Neural cell (in vitro differentiated cells): ENCODE results near the gene C14orf180. TPM values are rescaled to one million over a fixed set of nuclear protein-coding genes. Genes with fewer than 3 reads are reported as not detected.

Experiments used
- H2AFZ ChIP-seq: fragments of 200-600, 300-800 bp; sonication (generic), shearing (Covaris generic); 2 replicates; pipeline ENCODE4 v1.6.0; 2014; ENCODE audit warnings: low read depth, mild to moderate bottlenecking, antibody characterized with exemption, low read length, moderate library complexity
- H3F3A ChIP-seq: fragments of 200-600 bp; shearing (Covaris generic); 2 replicates; pipeline ENCODE4 v1.6.1; 2016; ENCODE audit warnings: mild to moderate bottlenecking, moderate library complexity, mixed read lengths, antibody characterized with exemption, low read length; ENCODE audit not compliant: insufficient read depth, poor library complexity, severe bottlenecking
- H3K27ac ChIP-seq: fragments of 200-600, 300-800 bp; sonication (generic), shearing (Covaris generic); 2 replicates; pipeline ENCODE4 v1.5.1; 2014; ENCODE audit warnings: mild to moderate bottlenecking, low read length, moderate library complexity
- H3K27me3 ChIP-seq: fragments of 300-800, 200-600 bp; sonication (generic), shearing (Covaris generic); 2 replicates; pipeline ENCODE4 v1.6.0; 2014; ENCODE audit warnings: mild to moderate bottlenecking, low read depth, low read length, moderate library complexity; ENCODE audit not compliant: insufficient read depth
- H3K36me3 ChIP-seq: fragments of 300-800, 200-600 bp; sonication (generic), shearing (Covaris generic); 2 replicates; pipeline ENCODE4 v1.5.1; 2014; ENCODE audit warnings: mild to moderate bottlenecking, antibody characterized with exemption, low read length, moderate library complexity; ENCODE audit not compliant: insufficient read depth
- H3K4me2 ChIP-seq: fragments of 300-800, 200-600 bp; sonication (generic), shearing (Covaris generic); 2 replicates; pipeline ENCODE4 v1.6.0; 2014; ENCODE audit warnings: mild to moderate bottlenecking, low read length
- H3K4me3 ChIP-seq: fragments of 300-800, 200-600 bp; sonication (generic), shearing (Covaris generic); 2 replicates; pipeline ENCODE4 v1.5.1; 2014; ENCODE audit warnings: mild to moderate bottlenecking, low read length, moderate library complexity
- H3K79me2 ChIP-seq: fragments of 200-600 bp; shearing (Covaris generic); replicated peaks from 2 replicates; pipeline ENCODE4 v1.6.0; 2014; ENCODE audit warnings: mild to moderate bottlenecking, low read length, moderate library complexity; ENCODE audit not compliant: insufficient read depth
- H3K9ac ChIP-seq: fragments of 300-800, 200-600 bp; sonication (generic), shearing (Covaris generic); 2 replicates; pipeline ENCODE4 v1.6.1; 2016; ENCODE audit warnings: mild to moderate bottlenecking, low read length, mixed read lengths
- H3K9me2 ChIP-seq: fragments of 200-600 bp; shearing (Covaris generic); 2 replicates; pipeline ENCODE4 v1.6.1; 2016; ENCODE audit warnings: mild to moderate bottlenecking, low read length, mixed read lengths; ENCODE audit not compliant: insufficient read depth
- H3K9me3 ChIP-seq: fragments of 200-600, 300-800 bp; sonication (generic), shearing (Covaris generic); 2 replicates; pipeline ENCODE4 v1.6.1; 2016; ENCODE audit warnings: mild to moderate bottlenecking, mixed run types, low read length, moderate library complexity, mixed read lengths
- H4K20me1 ChIP-seq: fragments of 200-600 bp; shearing (Covaris generic); 2 replicates; pipeline ENCODE4 v1.6.1; 2016; ENCODE audit warnings: mild to moderate bottlenecking, mixed run types; ENCODE audit not compliant: insufficient read depth
- CTCF ChIP-seq: fragments of 450-650 bp; IDR thresholded peaks from 2 replicates; pipeline ENCODE4 v1.5.1; 2014; ENCODE audit warnings: antibody characterized with exemption, mild to moderate bottlenecking, moderate library complexity; ENCODE audit not compliant: poor library complexity, severe bottlenecking
- EP300 ChIP-seq: fragments of 450-650 bp; conservative IDR thresholded peaks from 2 replicates; pipeline ENCODE4 v1.6.1; 2014; ENCODE audit warnings: antibody characterized with exemption, mild to moderate bottlenecking, moderate library complexity; ENCODE audit not compliant: poor library complexity, severe bottlenecking
- EZH2 ChIP-seq: fragments of 200-600, 300-800 bp; shearing (Covaris generic), sonication (generic); IDR thresholded peaks from 2 replicates; pipeline ENCODE4 v1.6.1; 2014; ENCODE audit warnings: antibody characterized with exemption, low read length, borderline replicate concordance, mild to moderate bottlenecking; ENCODE audit not compliant: insufficient read depth, poor library complexity, severe bottlenecking
- MXI1 ChIP-seq: fragments of 450-650 bp; conservative IDR thresholded peaks from 2 replicates; pipeline ENCODE4 v1.6.1; 2014; ENCODE audit warnings: antibody characterized with exemption, mild to moderate bottlenecking; ENCODE audit not compliant: poor library complexity, severe bottlenecking
- POLR2AphosphoS5 ChIP-seq: IDR thresholded peaks from 2 replicates; pipeline ENCODE4 v1.6.1; 2012
- RAD21 ChIP-seq: fragments of 450-650 bp; conservative IDR thresholded peaks from 2 replicates; pipeline ENCODE4 v1.6.1; 2014; ENCODE audit warnings: antibody characterized with exemption, mild to moderate bottlenecking, moderate library complexity
- REST ChIP-seq: IDR thresholded peaks from 2 replicates; pipeline ENCODE4 v1.6.1; 2012; ENCODE audit warnings: borderline replicate concordance
- SMC3 ChIP-seq: fragments of 450-650 bp; conservative IDR thresholded peaks from 2 replicates; pipeline ENCODE4 v1.6.1; 2014; ENCODE audit warnings: antibody characterized with exemption, mild to moderate bottlenecking, moderate library complexity; ENCODE audit not compliant: poor library complexity
- TAF1 ChIP-seq: IDR thresholded peaks from 2 replicates; pipeline ENCODE4 v1.6.1; 2012; ENCODE audit warnings: low read depth
- polyA plus RNA-seq: library from polyadenylated mRNA; depleted of rRNA; stranded (reverse); fragments of >200 nt; gene quantifications from 2 replicates; pipeline ENCODE4 v1.2.3, GENCODE V29; 2014

C14orf180 gene
- polyA plus RNA-seq, 1 donor from 2014 or later = not detected

DNA sequence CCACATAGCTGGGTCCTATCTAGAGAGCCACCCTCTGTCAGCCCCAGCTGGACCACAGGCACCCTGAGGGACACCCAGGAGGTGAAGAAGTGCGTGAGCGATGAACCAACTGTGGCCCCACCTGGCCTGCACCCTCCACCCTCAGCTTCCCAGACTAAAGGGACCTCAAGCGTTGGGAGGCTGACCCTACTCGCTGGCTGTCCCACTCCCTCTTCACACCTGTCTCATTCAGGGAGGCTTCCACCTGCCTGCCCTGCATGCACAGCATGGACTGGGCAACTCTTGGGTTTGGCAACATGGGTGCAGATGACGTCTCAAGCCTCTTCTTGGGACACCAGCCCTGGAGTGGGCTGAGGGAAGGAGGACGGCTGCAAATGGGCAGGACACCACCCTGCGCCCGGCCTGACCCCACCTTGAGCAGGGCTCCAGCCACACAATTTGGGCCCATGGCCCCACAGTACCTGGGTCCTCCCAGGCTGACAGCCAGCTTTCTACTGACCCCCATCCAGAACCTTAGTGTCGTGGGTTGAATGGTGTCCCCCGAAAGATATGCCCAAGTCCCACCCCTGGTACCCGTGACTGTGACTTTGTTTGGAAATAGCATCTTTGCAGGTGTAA is 22.9 kb downstream of the C14orf180 start:
- no peak overlapping the region for H3K4me3 ChIP-seq
- no peak overlapping the region for H3K27ac ChIP-seq
- H3F3A ChIP-seq = no peaks in the 10 kb centered on the region
- H4K20me1 ChIP-seq = no peaks in the 10 kb centered on the region
- no peaks in the 10 kb centered on the region for H3K36me3 ChIP-seq
- H2AFZ ChIP-seq = no peak overlapping the region
- H3K9me3 ChIP-seq = no peaks in the 10 kb centered on the region
- H3K79me2 ChIP-seq = no peaks in the 10 kb centered on the region
- peaks cover 23% of the 10 kb centered on the region for H3K27me3 ChIP-seq
- H3K4me2 ChIP-seq = no peak overlapping the region
- no peak for TF ChIP-seq RAD21
- no peak for TF ChIP-seq POLR2AphosphoS5
- TF ChIP-seq CTCF = no peak
- no peak for TF ChIP-seq MXI1
- no peak for TF ChIP-seq SMC3
- TF ChIP-seq TAF1 = no peak
- TF ChIP-seq REST = no peak
- TF ChIP-seq EZH2 = no peak
- no peak for TF ChIP-seq EP300
- no peak overlapping the region for H3K9ac ChIP-seq
- no peaks in the 10 kb centered on the region for H3K9me2 ChIP-seq

- Histone ChIP-seq H4K20me1 (no peaks in the 10 kb centered on the region), H3K36me3 (no peaks in the 10 kb centered on the region), H3K4me3 (no peak overlapping the region), H3K4me2 (no peak overlapping the region), H2AFZ (no peak overlapping the region), H3K9me3 (no peaks in the 10 kb centered on the region), H3K9ac (no peak overlapping the region), H3K27ac (no peak overlapping the region), H3F3A (no peaks in the 10 kb centered on the region), H3K27me3 (peaks cover 27% of the 10 kb centered on the region), H3K9me2 (no peaks in the 10 kb centered on the region), H3K79me2 (no peaks in the 10 kb centered on the region)
- TF ChIP-seq RAD21 (no peak), MXI1 (no peak), TAF1 (no peak), REST (no peak), CTCF (no peak), SMC3 (no peak), EP300 (no peak), EZH2 (no peak), POLR2AphosphoS5 (no peak)
Measured at GRCh38 chr14:104602933-104603325, 23.4 kb downstream of the C14orf180 start.
